ENCODE results near the gene BTG1.

DNA sequence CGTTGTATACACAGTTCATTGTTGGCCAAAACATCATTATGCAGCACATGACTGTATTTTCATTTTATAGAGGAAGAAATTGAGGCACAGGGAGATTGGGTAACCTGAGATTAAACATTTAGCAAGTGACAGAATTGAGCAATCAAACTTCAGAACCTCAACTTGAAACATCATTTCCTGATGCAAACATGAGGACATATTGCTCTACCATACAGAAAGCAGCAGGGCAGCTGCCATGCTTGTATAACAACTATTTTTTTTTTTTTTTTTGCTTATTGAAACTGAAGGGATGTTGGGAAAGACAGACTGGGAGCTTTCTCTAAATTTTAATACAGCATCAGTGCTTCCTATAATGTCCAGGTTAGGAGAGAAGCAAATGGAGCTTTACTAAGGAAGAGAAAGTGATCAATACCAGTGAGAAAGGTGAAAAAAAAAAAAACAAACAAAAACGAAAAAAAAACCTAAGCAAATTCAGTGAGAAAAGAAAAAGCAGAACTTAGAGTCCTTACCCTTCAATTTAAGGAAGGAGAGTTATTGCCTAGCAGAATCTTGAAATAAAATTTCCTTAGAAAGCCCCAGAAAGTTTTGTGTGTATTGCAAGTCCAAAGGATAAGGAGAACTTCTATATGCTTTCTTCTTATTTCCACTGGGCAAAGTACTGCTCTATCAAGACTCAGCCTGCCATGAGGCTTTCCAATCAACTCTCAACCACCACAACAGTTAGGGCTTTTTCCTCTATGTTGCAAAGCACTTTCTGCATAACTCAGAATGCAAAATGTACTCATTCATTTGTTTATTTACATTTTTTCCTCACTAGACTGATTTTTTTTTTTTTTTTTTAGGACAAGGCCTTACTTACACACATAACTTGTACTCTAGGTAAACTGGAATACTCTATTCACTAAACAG lies 21.6 kb downstream of the BTG1 start:
- TF ChIP-seq, protein P1, sequence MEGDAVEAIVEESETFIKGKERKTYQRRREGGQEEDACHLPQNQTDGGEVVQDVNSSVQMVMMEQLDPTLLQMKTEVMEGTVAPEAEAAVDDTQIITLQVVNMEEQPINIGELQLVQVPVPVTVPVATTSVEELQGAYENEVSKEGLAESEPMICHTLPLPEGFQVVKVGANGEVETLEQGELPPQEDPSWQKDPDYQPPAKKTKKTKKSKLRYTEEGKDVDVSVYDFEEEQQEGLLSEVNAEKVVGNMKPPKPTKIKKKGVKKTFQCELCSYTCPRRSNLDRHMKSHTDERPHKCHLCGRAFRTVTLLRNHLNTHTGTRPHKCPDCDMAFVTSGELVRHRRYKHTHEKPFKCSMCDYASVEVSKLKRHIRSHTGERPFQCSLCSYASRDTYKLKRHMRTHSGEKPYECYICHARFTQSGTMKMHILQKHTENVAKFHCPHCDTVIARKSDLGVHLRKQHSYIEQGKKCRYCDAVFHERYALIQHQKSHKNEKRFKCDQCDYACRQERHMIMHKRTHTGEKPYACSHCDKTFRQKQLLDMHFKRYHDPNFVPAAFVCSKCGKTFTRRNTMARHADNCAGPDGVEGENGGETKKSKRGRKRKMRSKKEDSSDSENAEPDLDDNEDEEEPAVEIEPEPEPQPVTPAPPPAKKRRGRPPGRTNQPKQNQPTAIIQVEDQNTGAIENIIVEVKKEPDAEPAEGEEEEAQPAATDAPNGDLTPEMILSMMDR (IDR thresholded peaks at IDR 0.05) = no peak
- no peak for TF ChIP-seq POLR2A (IDR thresholded peaks at IDR 0.05)
